ENCODE results near the gene ITPKC.

- TF ChIP-seq CTCF (conservative IDR thresholded peaks at IDR 0.05; ENCODE audit: low read length) (no peak), EZH2phosphoT487 (IDR thresholded peaks at IDR 0.05; ENCODE audit: borderline replicate concordance, low read depth, low read length) (no peak)
Observed at GRCh38 chr19:40671404-40671803, 45.5 kb upstream of the ITPKC start.
